Psoas muscle (tissue), 8 donors: ENCODE results near the gene SLC39A2. TPM values are rescaled to one million over a fixed set of nuclear protein-coding genes. Genes with fewer than 3 reads are reported as not detected.

Experiments
- ATAC-seq, 4 donors: fragments of 200-7000 bp; cut with Tn5 transposase; one replicate each; pipeline ENCODE4 v1.9.1; 2020; ENCODE audit warnings: moderate library complexity in 3 of 4, mild to moderate bottlenecking in 2 of 4
- DNase-seq, 2 donors: peaks; one replicate each; pipeline ENCODE4 v3.0.0-alpha.2; 2020
- H3K27ac ChIP-seq: fragments of 200-600 bp; one replicate; pipeline ENCODE4 v1.8.0; 2022
- H3K27me3 ChIP-seq, 3 donors: fragments of 200-600 bp in 1 of 3; one replicate each; pipeline versions ENCODE4 v1.6.1 to v1.8.0; 2013 to 2022; ENCODE audit warnings: low read length in 2 of 3, mild to moderate bottlenecking in 2 of 3, moderate library complexity in 1 of 3; ENCODE audit not compliant: insufficient read depth in 3 of 3
- H3K36me3 ChIP-seq, 2 donors: fragments of 200-600 bp in 1 of 2; one replicate each; pipeline versions ENCODE4 v1.6.1 to v1.8.0; 2013 to 2022; ENCODE audit warnings: low read depth in 1 of 2, mild to moderate bottlenecking in 1 of 2, moderate library complexity in 1 of 2; ENCODE audit not compliant: insufficient read depth in 1 of 2
- H3K4me1 ChIP-seq: fragments of 200-600 bp; one replicate; pipeline ENCODE4 v1.8.0; 2022
- H3K4me3 ChIP-seq: fragments of 200-600 bp; one replicate; pipeline ENCODE4 v1.8.0; 2022; ENCODE audit warnings: mild to moderate bottlenecking
- H3K9me3 ChIP-seq: fragments of 200-600 bp; one replicate; pipeline ENCODE4 v1.8.0; 2022
- CTCF ChIP-seq: fragments of 200-600 bp; IDR thresholded peaks from one replicate; pipeline ENCODE4 v1.8.0; 2022; ENCODE audit warnings: antibody characterized with exemption
- WGBS, 3 donors: extraction: QIAGEN DNeasy Blood & Tissue Kit; methylation state at CpG; one replicate each; pipeline versions ENCODE4 v1.1.6 to v1.1.7; 2013; 5-methylcytosine and 5-hydroxymethylcytosine counted together
- intact Hi-C, 2 donors: fragments of 100-400 bp; cut with DNase I; formaldehyde crosslinking; loops; one replicate each; pipeline versions ENCODE4 v1.11.0 to v1.14.2; 2022
- polyA plus RNA-seq, 3 donors: library from polyadenylated mRNA; stranded (reverse); fragments of 200-250 nt; gene quantifications; one replicate each; pipeline ENCODE4 v1.2.3, GENCODE V29; 2013
- total RNA-seq, 4 donors: library from RNA; stranded (reverse); fragmentation: NEBNext Ultra II Directional in 2 of 4; extraction: Animal tissue kit (Norgen Biotek cat#: 25700) in 2 of 4; gene quantifications; one replicate each; pipeline versions ENCODE4 v1.2.1 to v1.2.4, GENCODE V29; 2021 to 2023
- donor health status: healthy with polysubstance abuse.
- donor health status: DM: no; HTN: no; CAD: no; lungs with moderate emphysema.
- donor health status: Bipolar disorder and iron deficiency.
- donor health status: healthy.
- donor health status: DM: yes; HTN: yes; CAD: no.
- donor health status: DM: no; HTN: no; CAD: no.
- donor health status: DM: no; HTN: no; CAD: no.
- donor health status: DM: yes; HTN: yes; CAD: no.

SLC39A2 gene
- total and polyA plus RNA-seq, 7 donors: 0.04 TPM; not detected in 6

- H3K27ac ChIP-seq: no peak within 1 kb of the TSS
- 72 to 82% (median 76%) methylated on average over 5 of the region's 5 CpGs for WGBS, 3 donors
- H3K36me3 ChIP-seq: no peaks in the 10 kb centered on the region
- H3K4me3 ChIP-seq: no peak within 1 kb of the TSS
- no peaks in the 10 kb centered on the region for H3K27me3 ChIP-seq
- intact Hi-C loops: no loop called here
- no peaks in the 10 kb centered on the region for H3K9me3 ChIP-seq
- peaks cover 29% of the 10 kb centered on the region for H3K4me1 ChIP-seq
- TF ChIP-seq CTCF: no peak
- ATAC-seq: no peak
- DNase-seq: no peak
Measured at GRCh38 chr14:21034707-21035106, 35.6 kb downstream of the SLC39A2 start, which contains the start of gene RNASE13. TSS of gene RNASE13 (minus strand) at chr14:21034807. CDS start at chr14:21034288, 519 bp downstream.

- Histone ChIP-seq H3K27me3 (no peaks in the 10 kb centered on the region), H3K27ac (peak overlapping the region; percentile 28), H3K4me1 (peaks cover 46% of the 10 kb centered on the region), H3K9me3 (no peaks in the 10 kb centered on the region), H3K36me3 (no peaks in the 10 kb centered on the region), H3K4me3 (no peak overlapping the region)
- intact Hi-C loops: no loop called here
- TF ChIP-seq CTCF: no peak
- ATAC-seq (peak in 1 of 4 donors; percentile 15), DNase-seq (no peak)
- WGBS, 3 donors: 76 to 89% (median 83%) methylated on average over 7 of the region's 7 CpGs
Measured at GRCh38 chr14:21036751-21037150, 37.7 kb downstream of the SLC39A2 start.

- Histone ChIP-seq H3K27me3 (no peaks in the 10 kb centered on the region), H3K36me3 (no peaks in the 10 kb centered on the region), H3K4me1 (peaks cover 49% of the 10 kb centered on the region), H3K27ac (peak overlapping the region; percentile 28), H3K9me3 (no peaks in the 10 kb centered on the region), H3K4me3 (no peak overlapping the region)
- ATAC-seq: no peak
- TF ChIP-seq CTCF: no peak
- DNase-seq: no peak
- intact Hi-C loops: no loop called here
- 48 to 68% (median 51%) methylated on average over 3 of the region's 3 CpGs for WGBS, 3 donors
Measured at GRCh38 chr14:21037156-21037555, 38.1 kb downstream of the SLC39A2 start.

GRCh38 chr14:21038441-21039422 is 39.6 kb downstream of the SLC39A2 start:
- Histone ChIP-seq H3K9me3 (no peaks in the 10 kb centered on the region), H3K36me3 (no peaks in the 10 kb centered on the region), H3K4me1 (peaks cover 65% of the 10 kb centered on the region), H3K27me3 (no peaks in the 10 kb centered on the region), H3K4me3 (peak overlapping the region; percentile 36), H3K27ac (peak overlapping the region; percentile 84)
- no peak for TF ChIP-seq CTCF
- DNase-seq (peak; percentile 90 to 96), ATAC-seq (peak; percentile 91 to 95 (median 92))
- WGBS, 3 donors: 6 to 11% (median 10%) methylated on average over 10 of the region's 10 CpGs
- intact Hi-C loops: loop anchor here (1.0 kb wide), 2 partner anchors 13 to 24 kb away; partner anchors contain the start of gene NDRG2 (in 1 of the 2)
